Upper lobe of left lung (tissue), 4 donors: ENCODE measurements around the gene KDM5B.

ENCODE experiments used
- POLR2A ChIP-seq, 4 donors: fragments of 450-650 bp; IDR thresholded peaks; one replicate each; pipeline ENCODE4 v1.5.1; 2016 to 2017; ENCODE audit warnings: antibody characterized with exemption in 4 of 4, mild to moderate bottlenecking in 2 of 4
- POLR2AphosphoS5 ChIP-seq, 2 donors: sonication (generic); formaldehyde crosslinking; IDR thresholded peaks; one replicate each; pipeline ENCODE4 v1.5.1; 2017; ENCODE audit warnings: antibody characterized with exemption in 2 of 2
- TF ChIP-seq, protein P1 (sequence below), 6 experiments: fragments of 450-650 bp in 4 of 6; fragments of 200-600 bp in 2 of 6; sonication (generic) in 2 of 6; IDR thresholded peaks; one replicate each; pipeline ENCODE4 v1.5.1; 2016 to 2019; ENCODE audit warnings: antibody characterized with exemption in 6 of 6

DNA sequence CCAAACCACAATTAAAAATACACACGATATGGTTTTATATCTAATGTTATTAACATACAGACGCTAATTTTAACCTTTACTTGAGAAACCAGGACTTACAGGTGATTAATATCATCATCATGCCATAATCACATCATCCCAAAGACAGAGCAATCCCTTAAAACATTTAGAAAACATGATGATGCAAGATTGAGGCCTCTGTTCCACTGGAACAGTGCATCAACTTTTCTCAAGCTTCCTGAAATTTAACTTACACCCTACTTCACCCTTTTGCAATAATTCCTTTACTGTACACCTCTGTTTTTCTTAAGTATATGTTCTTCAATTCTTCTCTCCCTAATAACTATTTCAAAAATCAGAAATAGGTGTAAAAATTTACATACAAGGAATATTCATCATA, 38.1 kb downstream of the KDM5B start:
- TF ChIP-seq POLR2A (IDR thresholded peaks at IDR 0.05) (no peak), POLR2AphosphoS5 (IDR thresholded peaks at IDR 0.05) (no peak)
- TF ChIP-seq, protein P1, sequence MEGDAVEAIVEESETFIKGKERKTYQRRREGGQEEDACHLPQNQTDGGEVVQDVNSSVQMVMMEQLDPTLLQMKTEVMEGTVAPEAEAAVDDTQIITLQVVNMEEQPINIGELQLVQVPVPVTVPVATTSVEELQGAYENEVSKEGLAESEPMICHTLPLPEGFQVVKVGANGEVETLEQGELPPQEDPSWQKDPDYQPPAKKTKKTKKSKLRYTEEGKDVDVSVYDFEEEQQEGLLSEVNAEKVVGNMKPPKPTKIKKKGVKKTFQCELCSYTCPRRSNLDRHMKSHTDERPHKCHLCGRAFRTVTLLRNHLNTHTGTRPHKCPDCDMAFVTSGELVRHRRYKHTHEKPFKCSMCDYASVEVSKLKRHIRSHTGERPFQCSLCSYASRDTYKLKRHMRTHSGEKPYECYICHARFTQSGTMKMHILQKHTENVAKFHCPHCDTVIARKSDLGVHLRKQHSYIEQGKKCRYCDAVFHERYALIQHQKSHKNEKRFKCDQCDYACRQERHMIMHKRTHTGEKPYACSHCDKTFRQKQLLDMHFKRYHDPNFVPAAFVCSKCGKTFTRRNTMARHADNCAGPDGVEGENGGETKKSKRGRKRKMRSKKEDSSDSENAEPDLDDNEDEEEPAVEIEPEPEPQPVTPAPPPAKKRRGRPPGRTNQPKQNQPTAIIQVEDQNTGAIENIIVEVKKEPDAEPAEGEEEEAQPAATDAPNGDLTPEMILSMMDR (IDR thresholded peaks at IDR 0.05): no peak
